RWPE1 (cell line): Measurements from ENCODE around the gene DQX1.
"Not testable (repeated sequence)": the region's sequence is repeated elsewhere in the genome, so short reads cannot be mapped to it uniquely, and the experiment has no call there.

ENCODE experiments used
- CTCF ChIA-PET: fragments of 350-600 bp; sonication (Branson Sonifier 250); formaldehyde crosslinking; extraction: SDS; loops from one replicate; lab custom pipeline; 2021; lab: Yijun Ruan, JAX
- POLR2A ChIA-PET: fragments of 400-600 bp; formaldehyde crosslinking; extraction: SDS; loops from one replicate; lab custom pipeline; 2020; ENCODE audit warnings: antibody characterized with exemption; ENCODE audit not compliant: low non-redundant PET; lab: Yijun Ruan, JAX
- DNase-seq: peaks from one replicate; pipeline ENCODE4 v3.0.0; 2012; ENCODE audit warnings: low spot score
- H3K27ac ChIP-seq: fragments of 450-650 bp; 2 replicates; pipeline ENCODE4 v1.5.1; 2017
- CTCF ChIP-seq: fragments of 450-650 bp; conservative IDR thresholded peaks from 2 replicates; pipeline ENCODE4 v1.5.1; 2017; ENCODE audit warnings: low read depth, mild to moderate bottlenecking

The DQX1 gene

GRCh38 chr2:74489906-74490305 is 36.1 kb downstream of the DQX1 start:
- no peak overlapping the region for H3K27ac ChIP-seq
- DNase-seq, result no peak
- no peak for TF ChIP-seq CTCF
- ChIA-PET POLR2A (no interaction called here), CTCF (no interaction called here)

GRCh38 chr2:74488643-74489481 is 37.2 kb downstream of the DQX1 start:
- TF ChIP-seq CTCF, result no peak
- CTCF ChIA-PET, result interaction anchor here (1.0 kb wide), 1 partner anchor 43 kb away, joined by 3 read pairs; no protein-coding TSS in a partner anchor
- POLR2A ChIA-PET, result no interaction called here

GRCh38 chr2:74486141-74486540 is 39.9 kb downstream of the DQX1 start:
- no peak overlapping the region for H3K27ac ChIP-seq
- POLR2A ChIA-PET, result no interaction called here
- CTCF ChIA-PET, result no interaction called here
- DNase-seq, result no peak
- no peak for TF ChIP-seq CTCF

More at GRCh38 chr2:74488643-74489481, 37.2 kb downstream of the DQX1 start:
- DNase-seq, result no peak
- H3K27ac ChIP-seq, result no peak overlapping the region

GRCh38 chr2:74483675-74484164 is 42.3 kb downstream of the DQX1 start:
- POLR2A ChIA-PET, result interaction anchor here (0.5 to 1.1 kb wide), 2 partner anchors 20 to 47 kb away, joined by 3 to 4 read pairs; no protein-coding TSS in a partner anchor
- peak overlapping the region; percentile 90 for H3K27ac ChIP-seq
- CTCF ChIA-PET, result interaction anchor here (0.5 to 3.6 kb wide), 17 partner anchors 9 to 144 kb away, joined by 3 to 41 read pairs (median 5); partner anchors contain the start of genes AUP1, HTRA2, INO80B and PCGF1
- not testable (repeated sequence) for DNase-seq

- peak; percentile 93 for DNase-seq
- peak; percentile 89 for TF ChIP-seq CTCF
- POLR2A ChIA-PET, result interaction anchor here (0.5 to 1.5 kb wide), 4 partner anchors 10 to 252 kb away, joined by 3 to 5 read pairs (median 4); no protein-coding TSS in a partner anchor
- CTCF ChIA-PET, result interaction anchor here (0.5 to 3.6 kb wide), 17 partner anchors 10 to 218 kb away, joined by 3 to 41 read pairs (median 4); partner anchors contain the start of genes AUP1, HTRA2, INO80B and PCGF1
- peak within 1 kb of the TSS; percentile 90 for H3K27ac ChIP-seq
These were observed 43.0 kb downstream of the DQX1 start, which contains the start of the genes CCDC142 and TTC31 for GRCh38 chr2:74482801-74483674. CCDC142 (minus strand) TSS chr2:74482998; CDS start chr2:74482837, 161 bp downstream. TTC31 (plus strand) TSS chr2:74483081; CDS start chr2:74483096, 15 bp downstream.

- peak; percentile 21 for DNase-seq
- ChIA-PET CTCF (interaction anchor here (1.0 to 3.6 kb wide), 7 partner anchors 9 to 106 kb away, joined by 4 to 41 read pairs (median 7); partner anchors contain the start of genes AUP1, HTRA2 and WBP1), POLR2A (interaction anchor here (0.6 to 1.5 kb wide), 4 partner anchors 9 to 252 kb away, joined by 3 to 7 read pairs (median 4); partner anchors contain the start of gene MRPL53)
- TF ChIP-seq CTCF, result no peak
- H3K27ac ChIP-seq, result peak overlapping the region; percentile 90
These were observed 43.9 kb downstream of the DQX1 start for GRCh38 chr2:74481961-74482800.
